ENCODE data around the gene ACAN.

- TF ChIP-seq CTCF (conservative IDR thresholded peaks at IDR 0.05 in 1 of 2, IDR thresholded peaks at IDR 0.05 in 1 of 2; ENCODE audit: extremely low read depth in 1 of 2, insufficient read depth in 1 of 2, low read depth in 1 of 2, low read length in 2 of 2) (no peak), EZH2 (IDR thresholded peaks at IDR 0.05; ENCODE audit: borderline replicate concordance, low read length) (no peak)
These were observed 14.4 kb upstream of the ACAN start for GRCh38 chr15:88788816-88789215.
